ENCODE results near the gene PTPRN2. TPM values are rescaled to one million over a fixed set of nuclear protein-coding genes. Genes with fewer than 3 reads are reported as not detected.

PTPRN2 gene
- total RNA-seq, 5 donors from 2014 or later (not counting 1 experiment from before 2014, with no cell fraction given): 0.60 to 1.7 (median 0.82) TPM

DNA sequence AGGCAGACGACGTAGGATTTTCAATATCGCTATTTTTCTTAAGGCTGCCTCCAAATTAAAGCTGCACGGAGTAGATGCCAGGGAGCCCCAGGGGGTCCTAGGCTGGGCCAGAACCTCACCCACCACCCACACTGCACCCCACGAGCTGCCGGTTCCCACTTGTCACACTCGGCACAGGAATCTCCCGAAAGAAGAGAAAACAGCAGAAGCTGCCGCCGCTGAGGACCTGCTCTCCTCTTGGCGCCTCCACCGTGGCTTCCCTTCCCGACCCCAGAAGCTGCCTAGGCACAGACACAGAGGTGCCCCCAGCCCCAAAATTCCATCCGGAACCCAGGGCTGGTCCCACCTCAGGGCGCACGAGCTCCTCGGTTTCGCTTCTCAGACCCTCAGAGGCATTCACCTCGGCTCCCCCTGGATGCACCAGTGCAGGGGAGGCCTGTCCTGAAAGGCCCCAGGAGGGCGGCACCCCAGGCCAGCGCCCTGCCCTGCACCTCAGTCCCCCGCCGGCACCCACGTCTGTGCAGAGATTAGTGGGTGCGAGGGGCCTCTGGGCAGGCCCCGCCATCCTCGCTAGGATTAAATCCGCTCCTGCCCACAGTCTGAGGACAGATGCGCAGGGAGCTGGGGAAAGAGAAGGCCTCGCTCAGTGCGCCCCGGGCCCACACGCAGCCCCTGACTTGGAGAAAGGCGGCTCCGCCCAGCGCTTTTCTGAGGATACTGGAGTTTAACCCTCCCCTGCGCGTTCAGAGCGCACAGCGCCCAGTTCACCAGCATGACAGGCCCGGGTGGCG lies 99.2 kb downstream of the PTPRN2 start:
- no peaks in the 10 kb centered on the region for H3K4me1 ChIP-seq (ENCODE audit: control insufficient read depth in 1 of 2, extremely low read depth in 1 of 2, insufficient read depth in 2 of 2, low read length in 2 of 2)
- Mint-ChIP-seq H3K27me3 (peaks cover 0 to 3% of the 10 kb centered on the region in 2 donors), H3K36me3 (no peaks in the 10 kb centered on the region), H3K4me1 (no peaks in the 10 kb centered on the region), H3K9me3 (no peaks in the 10 kb centered on the region), H3K4me3 (no peak overlapping the region), H3K27ac (no peak overlapping the region)
- ChIA-PET POLR2A (no interaction called here), CTCF (no interaction called here)
- no peak overlapping the region for H3K4me3 ChIP-seq (ENCODE audit: control insufficient read depth in 1 of 2, extremely low read depth in 1 of 2, low read length in 1 of 2)
- WGBS (ENCODE audit: insufficient coverage): 91% methylated on average over 38 of the region's 42 CpGs
- DNase-seq (no peak), ATAC-seq (replicated peaks in 1 of 4) (no peak)
- no peaks in the 10 kb centered on the region for H3K9me3 ChIP-seq
- H3K36me3 ChIP-seq (ENCODE audit: control insufficient read depth in 2 of 2, extremely low read depth in 1 of 2, insufficient read depth in 1 of 2, low read length in 1 of 2): no peaks in the 10 kb centered on the region
- H3K27me3 ChIP-seq (replicated peaks in 1 of 2; ENCODE audit: control insufficient read depth in 2 of 2, extremely low read depth in 1 of 2, insufficient read depth in 2 of 2, low read length in 1 of 2): peaks cover 0 to 9% of the 10 kb centered on the region in 2 experiments
- H3K27ac ChIP-seq (ENCODE audit: low read length): no peak overlapping the region

- Mint-ChIP-seq H3K27me3 (peaks cover 0 to 3% of the 10 kb centered on the region in 2 donors), H3K9me3 (no peaks in the 10 kb centered on the region), H3K4me3 (no peak overlapping the region), H3K4me1 (no peaks in the 10 kb centered on the region), H3K27ac (no peak overlapping the region), H3K36me3 (no peaks in the 10 kb centered on the region)
- Histone ChIP-seq H3K9me3 (no peaks in the 10 kb centered on the region), H3K4me3 (ENCODE audit: control insufficient read depth in 1 of 2, extremely low read depth in 1 of 2, low read length in 1 of 2) (no peak overlapping the region), H3K27me3 (replicated peaks in 1 of 2; ENCODE audit: control insufficient read depth in 2 of 2, extremely low read depth in 1 of 2, insufficient read depth in 2 of 2, low read length in 1 of 2) (peaks cover 0 to 9% of the 10 kb centered on the region in 2 experiments), H3K36me3 (ENCODE audit: control insufficient read depth in 2 of 2, extremely low read depth in 1 of 2, insufficient read depth in 1 of 2, low read length in 1 of 2) (no peaks in the 10 kb centered on the region), H3K27ac (ENCODE audit: low read length) (no peak overlapping the region), H3K4me1 (ENCODE audit: control insufficient read depth in 1 of 2, extremely low read depth in 1 of 2, insufficient read depth in 2 of 2, low read length in 2 of 2) (no peaks in the 10 kb centered on the region)
- ChIA-PET CTCF (no interaction called here), POLR2A (no interaction called here)
- ATAC-seq (replicated peaks in 1 of 4): no peak
- DNase-seq: no peak
- WGBS (ENCODE audit: insufficient coverage): 87% methylated on average over 8 of the region's 18 CpGs
Observed at GRCh38 chr7:158487631-158488151, 99.9 kb downstream of the PTPRN2 start.

GRCh38 chr7:158486919-158487318 lies 100.7 kb downstream of the PTPRN2 start:
- H3K36me3 Mint-ChIP-seq: no peaks in the 10 kb centered on the region
- WGBS (ENCODE audit: insufficient coverage): 71% methylated on average over 6 of the region's 8 CpGs
- H3K9me3 Mint-ChIP-seq: no peaks in the 10 kb centered on the region

DNA sequence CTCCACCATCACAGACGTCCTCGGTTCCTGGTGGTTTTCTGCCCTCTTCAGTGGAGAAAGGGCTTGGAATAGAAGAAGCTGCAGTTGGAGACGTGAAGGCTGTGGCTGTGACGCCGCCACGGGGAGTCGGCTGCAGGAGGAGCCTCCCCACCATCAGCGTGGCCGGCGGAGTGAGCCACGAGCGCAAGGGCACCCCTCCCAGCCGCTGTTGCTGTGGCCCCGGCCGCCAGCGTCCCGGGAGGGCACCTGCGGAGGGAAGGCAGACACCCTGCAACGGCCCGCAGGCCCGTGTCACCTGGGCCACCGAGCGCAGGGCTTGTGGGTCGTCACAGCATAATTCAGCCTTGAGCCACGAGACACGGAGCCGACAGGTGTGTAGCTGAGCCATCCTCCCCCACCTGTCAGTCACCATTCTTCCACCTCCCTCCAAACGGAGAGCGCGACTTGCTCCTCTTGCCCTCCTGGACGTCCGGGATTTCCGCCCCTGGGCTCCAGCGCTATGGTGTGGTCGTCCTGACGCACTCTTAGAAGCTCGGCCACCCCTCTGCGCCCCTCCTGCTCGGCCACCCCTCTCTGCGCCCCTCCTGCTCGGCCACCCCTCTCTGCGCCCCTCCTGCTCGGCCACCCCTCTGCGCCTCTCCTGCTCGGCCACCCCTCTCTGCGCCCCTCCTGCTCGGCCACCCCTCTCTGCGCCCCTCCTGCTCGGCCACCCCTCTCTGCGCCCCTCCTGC lies 102.7 kb downstream of the PTPRN2 start:
- H3K4me1 Mint-ChIP-seq: no peaks in the 10 kb centered on the region
- no peak for DNase-seq
- H3K27me3 Mint-ChIP-seq: peaks cover 0 to 3% of the 10 kb centered on the region in 2 donors
- no peak overlapping the region for H3K27ac ChIP-seq (ENCODE audit: low read length)
- no peak overlapping the region for H3K27ac Mint-ChIP-seq
- no peaks in the 10 kb centered on the region for H3K36me3 ChIP-seq (ENCODE audit: control insufficient read depth in 2 of 2, extremely low read depth in 1 of 2, insufficient read depth in 1 of 2, low read length in 1 of 2)
- no peak overlapping the region for H3K4me3 ChIP-seq (ENCODE audit: control insufficient read depth in 1 of 2, extremely low read depth in 1 of 2, low read length in 1 of 2)
- no peaks in the 10 kb centered on the region for H3K36me3 Mint-ChIP-seq
- POLR2A ChIA-PET: no interaction called here
- H3K27me3 ChIP-seq (replicated peaks in 1 of 2; ENCODE audit: control insufficient read depth in 2 of 2, extremely low read depth in 1 of 2, insufficient read depth in 2 of 2, low read length in 1 of 2): peaks cover 0 to 4% of the 10 kb centered on the region in 2 experiments
- no peak for ATAC-seq (replicated peaks in 1 of 4)
- H3K9me3 ChIP-seq: no peaks in the 10 kb centered on the region
- 95% methylated on average over 35 of the region's 50 CpGs for WGBS (ENCODE audit: insufficient coverage)
- H3K9me3 Mint-ChIP-seq: no peaks in the 10 kb centered on the region
- H3K4me1 ChIP-seq (ENCODE audit: control insufficient read depth in 1 of 2, extremely low read depth in 1 of 2, insufficient read depth in 2 of 2, low read length in 2 of 2): no peaks in the 10 kb centered on the region
- CTCF ChIA-PET: no interaction called here
- H3K4me3 Mint-ChIP-seq: no peak overlapping the region

More at GRCh38 chr7:158486919-158487318, 100.7 kb downstream of the PTPRN2 start:
- no peak overlapping the region for H3K4me3 ChIP-seq (ENCODE audit: control insufficient read depth in 1 of 2, extremely low read depth in 1 of 2, low read length in 1 of 2)
- POLR2A ChIA-PET: no interaction called here
- Mint-ChIP-seq H3K27ac (no peak overlapping the region), H3K4me3 (no peak overlapping the region), H3K4me1 (no peaks in the 10 kb centered on the region), H3K27me3 (peaks cover 0 to 3% of the 10 kb centered on the region in 2 donors)
- H3K36me3 ChIP-seq (ENCODE audit: control insufficient read depth in 2 of 2, extremely low read depth in 1 of 2, insufficient read depth in 1 of 2, low read length in 1 of 2): no peaks in the 10 kb centered on the region
- CTCF ChIA-PET: no interaction called here
- no peaks in the 10 kb centered on the region for H3K9me3 ChIP-seq
- H3K27me3 ChIP-seq (replicated peaks in 1 of 2; ENCODE audit: control insufficient read depth in 2 of 2, extremely low read depth in 1 of 2, insufficient read depth in 2 of 2, low read length in 1 of 2): peaks cover 0 to 9% of the 10 kb centered on the region in 2 experiments
- no peak overlapping the region for H3K27ac ChIP-seq (ENCODE audit: low read length)
- no peak for DNase-seq
- H3K4me1 ChIP-seq (ENCODE audit: control insufficient read depth in 1 of 2, extremely low read depth in 1 of 2, insufficient read depth in 2 of 2, low read length in 2 of 2): no peaks in the 10 kb centered on the region
- ATAC-seq (replicated peaks in 1 of 4): no peak

GRCh38 chr7:158482480-158482879 lies 105.1 kb downstream of the PTPRN2 start:
- H3K27me3 ChIP-seq (replicated peaks in 1 of 2; ENCODE audit: control insufficient read depth in 2 of 2, extremely low read depth in 1 of 2, insufficient read depth in 2 of 2, low read length in 1 of 2): no peaks in the 10 kb centered on the region
- no peaks in the 10 kb centered on the region for H3K9me3 ChIP-seq
- Mint-ChIP-seq H3K27me3 (peaks cover 0 to 7% of the 10 kb centered on the region in 2 donors), H3K27ac (no peak overlapping the region), H3K36me3 (no peaks in the 10 kb centered on the region), H3K9me3 (no peaks in the 10 kb centered on the region), H3K4me3 (no peak overlapping the region), H3K4me1 (no peaks in the 10 kb centered on the region)
- ATAC-seq (replicated peaks in 1 of 4): no peak
- DNase-seq: no peak
- no peaks in the 10 kb centered on the region for H3K4me1 ChIP-seq (ENCODE audit: control insufficient read depth in 1 of 2, extremely low read depth in 1 of 2, insufficient read depth in 2 of 2, low read length in 2 of 2)
- WGBS (ENCODE audit: insufficient coverage): no CpG with 5 or more reads among the region's 3 CpGs
- no peak overlapping the region for H3K4me3 ChIP-seq (ENCODE audit: control insufficient read depth in 1 of 2, extremely low read depth in 1 of 2, low read length in 1 of 2)
- H3K27ac ChIP-seq (ENCODE audit: low read length): no peak overlapping the region
- ChIA-PET CTCF (no interaction called here), POLR2A (no interaction called here)
- no peaks in the 10 kb centered on the region for H3K36me3 ChIP-seq (ENCODE audit: control insufficient read depth in 2 of 2, extremely low read depth in 1 of 2, insufficient read depth in 1 of 2, low read length in 1 of 2)

DNA sequence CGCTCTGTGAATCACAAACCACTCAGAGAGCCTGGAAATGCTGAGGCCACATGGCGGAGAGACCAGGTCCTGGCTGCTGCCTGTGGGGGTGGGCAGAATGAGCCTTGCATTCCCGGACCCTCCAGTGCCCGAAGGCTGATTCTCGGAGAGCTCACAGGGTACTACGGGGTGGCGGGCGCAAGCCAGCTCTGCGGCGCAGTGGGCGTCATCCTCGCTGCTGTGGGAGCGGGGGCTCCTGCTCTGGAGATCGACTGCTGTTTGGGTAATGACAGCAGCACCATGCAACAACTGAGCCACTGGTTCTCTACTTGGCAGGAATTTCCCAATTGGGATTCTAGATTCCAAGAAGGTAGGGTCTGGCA lies 108.0 kb downstream of the PTPRN2 start:
- no peak overlapping the region for H3K4me3 Mint-ChIP-seq
- CTCF ChIA-PET: no interaction called here
- POLR2A ChIA-PET: no interaction called here
- Histone ChIP-seq H3K36me3 (ENCODE audit: control insufficient read depth in 2 of 2, extremely low read depth in 1 of 2, insufficient read depth in 1 of 2, low read length in 1 of 2) (no peaks in the 10 kb centered on the region), H3K4me1 (ENCODE audit: control insufficient read depth in 1 of 2, extremely low read depth in 1 of 2, insufficient read depth in 2 of 2, low read length in 2 of 2) (no peaks in the 10 kb centered on the region), H3K27me3 (replicated peaks in 1 of 2; ENCODE audit: control insufficient read depth in 2 of 2, extremely low read depth in 1 of 2, insufficient read depth in 2 of 2, low read length in 1 of 2) (peaks cover 0 to 6% of the 10 kb centered on the region in 2 experiments), H3K9me3 (no peaks in the 10 kb centered on the region), H3K4me3 (ENCODE audit: control insufficient read depth in 1 of 2, extremely low read depth in 1 of 2, low read length in 1 of 2) (no peak overlapping the region), H3K27ac (ENCODE audit: low read length) (no peak overlapping the region)
- H3K27ac Mint-ChIP-seq: no peak overlapping the region
- no peaks in the 10 kb centered on the region for H3K9me3 Mint-ChIP-seq
- DNase-seq: no peak
- WGBS (ENCODE audit: insufficient coverage): 97% methylated on average over 14 of the region's 14 CpGs
- no peaks in the 10 kb centered on the region for H3K36me3 Mint-ChIP-seq
- no peaks in the 10 kb centered on the region for H3K4me1 Mint-ChIP-seq
- peaks cover 0 to 4% of the 10 kb centered on the region in 2 donors for H3K27me3 Mint-ChIP-seq
- ATAC-seq (replicated peaks in 1 of 4): no peak
